Islet of Langerhans (tissue), 1 donor: ENCODE results near the gene ZNF695.
"Not testable (repeated sequence)": the region's sequence is repeated elsewhere in the genome, so short reads cannot be mapped to it uniquely, and the experiment has no call there.

Experiments used
- FAIRE-seq: peaks from one replicate; lab custom pipeline; 2011; peaks lifted over from hg19 to GRCh38; lab: Jason Lieb, UNC

The ZNF695 gene

DNA sequence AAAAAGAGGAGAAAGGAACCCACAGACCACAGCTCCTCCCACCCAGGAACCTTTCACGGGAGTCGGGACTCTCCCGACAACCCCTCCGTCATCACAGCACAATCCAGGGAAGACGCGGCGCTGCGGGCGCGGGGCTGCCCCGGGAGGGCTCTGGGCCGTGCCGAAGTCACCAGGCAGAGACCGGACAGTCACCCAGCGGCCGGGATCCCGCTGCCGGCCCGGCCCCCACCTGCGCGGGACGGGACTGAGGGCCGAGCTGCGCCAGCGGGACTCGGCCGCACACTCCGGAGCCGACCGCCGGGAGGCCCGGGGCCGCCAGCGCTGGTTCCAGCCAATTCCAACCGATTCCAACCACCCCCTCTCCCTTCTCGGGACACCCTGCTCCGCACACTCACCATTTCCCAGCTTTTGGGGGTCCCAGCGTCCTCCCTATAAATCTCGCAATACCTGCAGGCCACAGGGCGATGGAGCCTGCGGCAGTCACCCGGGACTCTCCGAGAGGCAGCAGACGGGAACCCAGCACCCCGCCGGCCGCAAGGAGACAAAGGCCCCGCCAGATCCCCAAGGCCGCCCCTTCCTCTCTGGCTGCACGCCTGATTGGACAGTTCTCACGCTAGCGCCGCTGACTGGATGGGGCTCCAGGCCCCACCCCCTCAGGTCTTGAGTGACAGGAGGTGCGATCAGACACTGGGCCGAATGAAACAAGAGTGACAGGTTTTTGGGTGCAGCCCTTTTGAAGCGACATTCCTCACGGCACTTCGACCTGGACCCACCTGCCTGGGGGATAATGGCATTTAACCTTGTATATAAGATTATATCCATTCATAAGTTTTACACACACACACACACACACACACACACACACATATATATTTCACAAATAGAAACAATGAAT lies at the start of gene ZNF695:
Gene ZNF695, minus strand, starts transcription at position 547 of the 895 bp plus-strand sequence. Its CDS starts 149 bp downstream, at position 398.
- FAIRE-seq, result no peak

DNA sequence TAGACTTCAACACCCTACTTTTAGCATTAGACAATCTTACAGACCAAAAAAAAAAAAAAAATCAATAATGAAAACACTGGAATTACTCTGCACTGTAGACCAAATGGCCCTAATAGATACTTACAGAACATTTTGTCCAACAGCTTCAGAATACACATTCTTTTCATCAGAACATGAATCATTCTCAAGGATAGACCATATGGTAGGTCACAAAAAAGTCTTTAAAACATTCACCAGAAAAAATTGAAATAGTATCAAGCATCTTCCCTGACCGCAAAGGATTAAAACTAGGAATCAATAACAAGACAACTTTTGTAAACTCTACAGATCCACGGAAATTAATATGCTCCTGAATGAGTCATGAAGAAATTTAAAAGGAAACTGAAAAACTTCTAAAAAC lies 48.2 kb upstream of the ZNF695 start:
- FAIRE-seq, result no peak

DNA sequence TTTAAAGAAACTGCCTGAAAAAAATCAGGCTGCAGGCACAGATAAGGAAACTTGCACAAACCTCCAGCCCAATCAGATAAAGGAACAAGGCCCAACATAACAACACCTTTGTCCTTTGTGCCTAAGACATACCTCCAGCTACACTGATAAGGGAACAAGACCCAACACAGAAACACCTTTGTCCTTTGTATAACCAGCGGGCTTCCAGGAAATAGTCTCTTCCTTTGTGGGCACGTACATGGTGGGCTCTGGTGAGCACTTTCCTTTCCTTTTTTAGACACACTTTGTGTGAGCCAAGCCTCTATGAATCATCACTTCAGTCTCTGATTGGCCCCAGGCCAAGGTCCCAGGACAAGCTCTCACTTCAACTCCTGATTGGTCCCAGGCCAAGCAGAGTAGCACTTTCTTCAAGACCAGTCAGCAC lies 47.1 kb upstream of the ZNF695 start:
- no peak for FAIRE-seq

DNA sequence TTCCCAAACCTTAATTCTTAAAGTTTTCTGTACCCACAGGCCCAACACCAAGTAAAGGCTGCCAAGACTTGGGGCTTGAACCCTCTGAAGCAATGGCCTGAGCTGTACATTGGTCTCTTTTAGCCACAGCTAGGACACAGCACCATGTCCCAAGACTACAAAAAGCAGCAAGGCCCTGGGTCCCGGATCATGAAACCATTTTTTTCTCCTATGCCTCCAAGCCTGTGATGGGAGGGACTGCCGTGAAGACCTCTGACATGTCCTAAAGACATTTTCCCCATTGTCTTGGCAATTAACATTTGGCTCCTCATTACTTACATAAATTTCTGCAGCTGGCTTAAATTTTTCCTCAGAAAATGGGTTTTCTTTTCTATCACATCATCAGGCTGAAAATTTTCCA lies 39.8 kb upstream of the ZNF695 start:
- FAIRE-seq, result no peak

DNA sequence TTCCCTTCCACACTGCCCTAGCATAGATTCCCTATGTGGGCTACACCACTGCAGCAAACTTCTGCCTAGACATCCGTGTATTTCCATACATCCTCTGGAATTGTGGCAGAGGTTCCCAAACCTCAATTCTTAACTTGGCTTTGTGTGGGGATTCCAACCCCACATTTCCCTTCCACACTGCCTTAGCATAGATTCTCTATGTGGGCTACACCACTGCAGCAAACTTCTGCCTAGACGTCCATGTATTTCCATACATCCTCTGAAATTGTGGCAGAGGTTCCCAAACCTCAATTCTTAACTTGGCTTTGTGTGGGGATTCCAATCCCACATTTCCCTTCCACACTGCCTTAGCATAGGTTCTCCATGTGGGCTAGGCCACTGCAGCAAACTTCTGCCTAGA lies 39.4 kb upstream of the ZNF695 start:
- no peak for FAIRE-seq

DNA sequence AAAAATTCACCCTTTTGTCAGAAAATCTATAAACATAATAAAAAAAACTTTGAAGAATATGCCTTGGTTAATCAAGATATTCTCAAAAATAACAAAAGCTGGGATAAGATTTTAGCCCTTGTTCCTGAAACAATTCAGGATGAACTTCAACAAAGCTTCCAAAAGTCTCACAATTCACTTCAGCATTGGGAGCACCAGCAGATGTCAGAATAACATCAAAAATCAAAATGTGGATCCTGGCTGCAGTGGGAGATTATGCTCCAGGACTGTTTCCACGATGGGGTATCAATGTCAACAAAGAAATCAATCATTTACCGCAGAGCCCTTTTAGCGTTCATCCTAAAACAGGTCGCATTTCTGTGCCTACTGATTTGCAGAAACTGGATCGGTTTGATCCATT lies 35.5 kb upstream of the ZNF695 start:
- FAIRE-seq, result no peak

DNA sequence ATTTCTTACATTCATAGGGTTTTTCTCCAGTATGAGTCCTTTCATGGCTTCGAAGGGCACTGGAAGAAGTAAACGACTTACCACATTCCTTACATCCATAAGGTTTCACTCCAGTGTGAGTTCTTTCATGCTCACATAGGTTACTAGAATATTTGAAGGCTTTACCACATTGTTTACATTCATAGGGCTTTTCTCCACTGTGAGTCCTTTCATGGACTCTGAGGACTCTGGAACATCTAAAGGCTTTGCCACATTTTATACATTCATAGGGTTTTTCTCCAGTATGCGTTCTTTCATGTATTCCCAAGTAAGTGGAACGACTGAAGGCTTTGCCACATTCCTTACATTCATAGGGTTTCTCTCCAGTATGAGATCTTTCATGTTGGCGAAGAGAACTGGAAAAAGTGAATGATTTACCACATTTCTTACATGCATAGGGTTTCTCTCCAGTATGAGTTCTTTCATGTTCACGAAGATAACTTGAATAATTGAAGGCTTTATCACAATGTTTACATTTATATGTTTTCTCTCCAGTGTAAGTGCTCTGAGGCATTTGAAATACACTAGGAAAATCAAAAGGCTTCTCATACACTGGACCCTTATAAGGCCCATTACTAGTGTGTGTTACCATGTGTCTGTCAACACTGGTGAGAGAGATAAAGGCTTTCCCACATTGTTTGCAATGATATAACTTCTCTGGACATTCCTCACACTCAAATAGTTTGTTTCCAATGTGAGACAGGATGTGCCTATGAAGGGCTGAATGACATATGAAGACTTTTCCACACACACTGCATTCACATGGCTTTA lies 29.9 kb upstream of the ZNF695 start:
- FAIRE-seq, result no peak

DNA sequence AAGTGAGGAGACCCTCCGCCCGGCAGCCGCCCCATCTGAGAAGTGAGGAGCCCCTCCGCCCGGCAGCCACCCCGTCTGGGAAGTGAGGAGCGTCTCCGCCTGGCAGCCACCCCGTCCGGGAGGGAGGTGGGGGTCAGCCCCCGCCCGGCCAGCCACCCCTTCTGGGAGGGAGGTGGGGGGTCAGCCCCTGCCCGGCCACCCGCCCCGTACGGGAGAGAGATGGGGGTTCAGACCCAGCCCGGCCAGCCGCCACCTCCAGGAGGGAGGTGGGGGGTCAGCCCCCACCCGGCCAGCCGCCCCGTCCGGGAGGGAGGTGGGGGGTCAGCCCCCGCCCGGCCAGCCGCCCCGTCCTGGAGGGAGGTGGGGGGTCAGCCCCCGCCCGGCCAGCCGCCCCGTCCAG lies 24.4 kb upstream of the ZNF695 start:
- not testable (repeated sequence) for FAIRE-seq

DNA sequence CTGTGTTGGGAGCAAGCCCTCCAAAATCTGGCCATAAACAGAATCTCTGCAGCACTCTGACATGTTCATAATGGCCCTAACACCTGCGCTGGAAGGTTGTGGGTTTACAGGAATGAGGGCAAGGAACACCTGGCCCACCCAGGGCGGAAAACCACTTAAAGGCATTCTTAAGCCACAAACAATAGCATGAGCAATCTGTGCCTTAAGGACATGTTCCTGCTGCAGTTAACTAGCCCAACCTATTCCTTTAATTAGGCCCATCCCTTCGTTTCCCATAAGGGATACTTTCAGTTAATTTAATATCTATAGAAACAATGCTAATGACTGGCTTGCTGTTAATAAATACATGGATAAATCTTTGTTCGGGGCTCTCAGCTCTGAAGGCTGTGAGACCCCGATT lies 16.8 kb upstream of the ZNF695 start:
- FAIRE-seq, result not testable (repeated sequence)

DNA sequence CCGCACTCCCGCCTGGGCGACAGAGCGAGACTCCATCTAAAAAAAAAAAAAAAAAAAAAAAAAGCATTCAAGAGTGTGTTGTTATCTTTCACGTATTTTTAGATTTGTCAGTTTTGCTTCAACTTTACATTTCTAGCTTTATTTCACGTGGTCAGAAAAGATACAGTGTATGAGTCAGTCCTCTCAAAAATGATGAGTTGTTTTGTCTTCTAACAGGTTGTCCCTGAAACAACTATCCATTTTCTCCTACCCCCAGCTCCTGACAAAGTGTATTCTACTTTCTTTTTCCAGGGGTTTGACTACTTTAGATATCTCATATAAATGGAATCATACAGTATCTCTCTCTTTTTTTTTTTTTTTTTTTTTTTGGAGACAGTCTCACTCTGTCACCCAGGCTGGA lies 5.5 kb upstream of the ZNF695 start:
- no peak for FAIRE-seq

DNA sequence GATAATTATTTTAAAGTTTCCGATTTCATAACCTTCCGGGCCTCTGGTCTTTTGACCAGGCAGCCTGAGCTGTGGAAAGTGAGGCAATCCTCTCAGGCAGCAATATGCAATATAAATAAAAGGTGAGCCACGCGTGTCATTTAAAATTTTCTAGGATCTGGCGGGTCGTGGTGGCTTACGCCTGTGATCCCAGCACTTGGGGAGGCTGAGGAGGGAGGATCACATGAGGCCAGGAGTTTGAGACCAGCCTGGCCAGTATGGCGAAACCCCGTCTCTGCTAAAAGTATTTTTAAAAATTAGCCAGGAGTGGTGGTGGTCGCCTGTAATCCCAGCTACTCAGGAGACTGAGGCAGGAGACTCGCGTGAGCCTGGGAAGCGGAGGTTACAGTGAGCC lies 546 bp upstream of the ZNF695 start:
- FAIRE-seq, result no peak

DNA sequence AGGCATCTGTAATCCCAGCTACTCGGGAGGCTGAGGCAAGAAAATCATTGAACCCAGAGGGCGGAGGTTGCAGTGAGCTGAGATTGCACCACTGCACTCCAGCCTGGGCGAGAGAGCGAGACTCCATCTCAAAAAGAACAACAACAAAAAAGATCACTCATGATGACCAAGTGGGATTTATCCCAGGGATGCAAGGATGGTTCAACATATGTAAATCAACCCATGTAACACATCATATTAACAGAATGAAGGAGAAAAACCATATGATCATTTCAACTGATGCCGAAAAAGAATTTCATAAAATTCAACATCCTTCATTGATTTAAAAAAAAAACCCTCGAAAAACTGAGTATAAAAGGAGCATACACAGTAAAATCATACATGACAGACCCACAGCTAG lies 3.8 kb downstream of the ZNF695 start:
- not testable (repeated sequence) for FAIRE-seq

DNA sequence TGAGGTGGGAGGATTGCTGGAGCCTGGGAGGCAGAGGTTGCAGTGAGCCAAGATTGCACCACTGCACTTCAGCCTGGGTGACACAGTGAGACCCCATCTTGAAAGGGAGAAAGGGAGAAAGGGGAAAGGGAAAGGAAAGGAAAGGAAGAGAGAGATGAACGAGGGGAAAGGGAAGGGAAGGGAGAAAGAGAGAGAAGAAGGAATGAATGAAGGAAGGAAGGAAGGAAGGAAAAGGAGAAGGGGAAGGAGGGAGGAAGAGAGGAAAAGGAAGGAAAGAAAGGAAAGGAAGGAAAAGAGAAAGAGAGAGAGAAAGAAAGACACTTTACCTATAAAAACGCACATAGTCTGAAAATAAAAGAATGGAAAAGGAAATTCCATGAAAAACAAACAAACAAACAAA lies 18.0 kb downstream of the ZNF695 start:
- no peak for FAIRE-seq

DNA sequence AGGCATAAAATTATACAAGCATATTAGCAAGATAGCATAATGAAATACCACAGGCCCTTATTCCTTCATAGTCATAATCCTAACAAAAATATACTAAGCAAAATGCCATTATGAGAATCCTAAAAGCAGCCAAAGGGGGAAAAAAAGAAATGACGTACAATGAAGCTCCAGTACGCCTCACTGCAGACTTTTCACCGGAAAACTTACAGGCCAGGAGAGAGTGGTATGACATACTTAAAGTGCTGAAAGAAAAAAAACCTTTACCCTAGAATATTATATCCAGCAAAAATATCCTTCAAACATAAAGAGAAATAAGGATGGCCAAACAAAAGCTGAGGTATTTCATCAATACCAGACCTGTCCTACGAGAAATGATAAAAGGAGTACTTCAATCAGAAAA lies 19.5 kb downstream of the ZNF695 start:
- FAIRE-seq, result no peak

DNA sequence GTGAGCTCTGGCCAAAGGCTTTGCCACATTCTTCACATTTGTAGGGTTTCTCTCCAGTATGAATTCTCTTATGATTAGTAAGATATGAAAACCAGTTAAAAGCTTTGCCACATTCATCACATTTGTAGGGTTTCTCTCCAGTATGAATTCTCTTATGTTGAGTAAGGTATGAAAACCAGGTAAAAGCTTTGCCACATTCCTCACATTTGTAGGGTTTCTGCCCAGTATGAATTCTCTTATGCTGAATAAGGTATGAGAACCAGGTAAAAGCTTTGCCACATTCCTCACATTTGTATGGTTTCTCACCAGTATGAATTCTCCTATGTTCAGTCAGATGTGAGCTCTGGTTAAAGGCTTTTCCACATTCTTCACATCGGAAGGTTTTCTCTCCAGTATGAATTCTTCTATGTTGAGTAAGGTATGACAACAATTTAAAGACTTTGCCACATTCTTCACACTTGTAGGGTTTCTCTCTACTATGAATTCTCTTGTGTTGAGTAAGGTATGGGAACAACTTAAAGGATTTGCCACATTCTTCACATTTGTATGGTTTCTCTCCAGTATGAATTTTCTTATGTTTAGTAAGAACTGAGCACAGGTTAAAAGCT lies 20.7 kb downstream of the ZNF695 start:
- no peak for FAIRE-seq

DNA sequence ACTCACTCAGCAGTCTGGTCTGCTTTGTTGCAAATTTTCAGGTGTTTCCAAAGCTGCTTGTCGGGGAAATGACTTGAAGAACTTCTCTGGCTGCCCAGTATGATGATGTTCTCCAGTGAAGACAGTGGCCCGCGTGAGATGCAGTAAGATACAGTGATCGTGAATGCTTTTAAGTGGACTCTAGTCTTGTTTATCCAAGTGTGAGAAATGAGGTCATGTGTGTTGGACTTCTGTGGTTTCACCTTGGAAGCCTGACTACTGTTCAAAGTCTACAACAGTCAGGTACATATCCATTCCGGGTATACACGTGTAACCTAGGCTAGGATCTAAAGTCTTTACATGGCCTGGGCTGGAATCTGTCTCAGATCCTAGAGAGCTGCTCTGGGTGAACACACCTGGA lies 29.1 kb downstream of the ZNF695 start:
- no peak for FAIRE-seq

DNA sequence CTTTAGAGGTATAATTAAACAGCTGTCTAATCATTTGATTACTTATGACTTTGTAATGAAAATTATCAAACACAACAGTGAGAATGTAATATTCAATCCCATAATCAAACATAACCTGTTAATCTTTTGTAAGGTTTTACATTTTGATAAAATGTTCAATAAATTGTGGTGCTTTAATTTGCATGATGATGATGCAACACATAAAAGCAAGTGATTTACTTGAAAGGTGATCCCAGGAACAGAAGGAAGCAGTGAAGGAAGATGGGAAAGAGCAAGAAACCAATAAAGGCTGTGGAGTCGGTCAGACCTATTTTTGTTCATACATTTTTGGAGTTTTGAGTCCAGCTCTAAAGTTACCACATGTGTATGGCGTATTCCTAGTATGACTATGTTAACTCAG lies 29.6 kb downstream of the ZNF695 start:
- FAIRE-seq, result no peak

DNA sequence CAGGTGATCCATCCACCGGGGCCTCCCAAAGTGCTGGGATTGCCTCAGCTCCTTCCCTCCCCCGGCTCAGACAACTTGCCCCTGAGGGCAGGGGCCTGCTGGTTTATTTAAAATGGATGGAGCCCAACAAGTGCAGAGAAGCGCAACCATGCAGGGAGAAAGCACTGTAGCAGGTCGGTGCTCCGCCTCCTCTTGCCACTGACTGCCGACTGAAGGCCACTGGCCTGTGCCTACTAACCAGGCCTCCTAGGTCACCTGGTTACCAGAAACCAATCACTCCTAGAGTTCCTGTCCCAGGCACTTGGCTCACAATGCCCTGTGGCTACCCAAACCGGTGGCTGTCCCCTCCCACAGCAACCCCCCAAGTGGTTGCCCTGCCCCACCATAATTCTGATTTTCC lies 35.9 kb downstream of the ZNF695 start:
- FAIRE-seq, result no peak

DNA sequence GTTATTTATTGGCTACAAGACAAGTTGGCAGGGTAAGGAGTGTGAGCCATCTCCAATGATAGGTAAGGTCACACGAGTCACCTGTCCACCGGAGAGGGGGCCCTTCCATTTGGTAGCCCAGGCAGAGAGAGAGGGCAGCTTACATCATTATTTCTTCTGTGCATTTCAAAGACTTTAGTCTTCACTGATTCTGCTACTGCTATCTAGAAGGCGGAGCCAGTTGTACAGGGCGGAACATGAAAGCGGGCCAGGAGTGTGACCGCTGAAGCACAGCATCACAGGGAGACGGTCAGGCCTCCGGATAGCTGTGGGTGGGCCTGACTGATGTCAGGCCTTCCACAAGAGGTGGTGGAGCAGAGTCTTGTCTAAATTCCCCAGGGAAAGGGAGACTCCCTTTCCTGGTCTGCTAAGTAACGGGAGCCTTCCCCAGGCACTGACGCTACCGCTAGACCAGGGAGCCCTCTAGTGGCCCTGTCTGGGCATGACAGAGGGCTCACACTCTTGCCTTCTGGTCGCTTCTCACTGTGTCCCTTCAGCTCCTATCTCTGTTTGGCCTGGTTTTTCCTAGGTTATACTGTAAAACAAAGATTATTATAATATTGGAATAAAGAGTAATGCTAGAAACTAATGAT lies 36.7 kb downstream of the ZNF695 start:
- FAIRE-seq, result no peak

DNA sequence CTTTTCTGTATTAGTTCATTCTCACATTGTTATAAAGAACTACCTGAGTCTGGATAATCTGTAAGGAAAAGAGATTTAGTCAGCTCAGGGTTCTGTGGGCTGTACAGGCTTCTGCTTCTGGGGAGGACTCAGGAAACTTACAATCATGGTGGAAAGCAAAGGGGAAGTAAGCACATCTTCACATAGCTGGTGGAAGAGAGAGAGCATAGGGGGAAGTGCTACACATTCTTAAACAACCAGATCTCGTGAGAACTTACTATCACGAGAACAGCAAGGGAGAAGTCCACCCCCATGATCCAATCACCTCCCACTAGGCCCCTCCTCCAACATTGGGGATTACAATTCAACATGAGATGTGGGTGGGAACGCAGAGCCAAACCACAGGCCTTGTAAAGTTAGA lies 38.2 kb downstream of the ZNF695 start:
- FAIRE-seq, result no peak

DNA sequence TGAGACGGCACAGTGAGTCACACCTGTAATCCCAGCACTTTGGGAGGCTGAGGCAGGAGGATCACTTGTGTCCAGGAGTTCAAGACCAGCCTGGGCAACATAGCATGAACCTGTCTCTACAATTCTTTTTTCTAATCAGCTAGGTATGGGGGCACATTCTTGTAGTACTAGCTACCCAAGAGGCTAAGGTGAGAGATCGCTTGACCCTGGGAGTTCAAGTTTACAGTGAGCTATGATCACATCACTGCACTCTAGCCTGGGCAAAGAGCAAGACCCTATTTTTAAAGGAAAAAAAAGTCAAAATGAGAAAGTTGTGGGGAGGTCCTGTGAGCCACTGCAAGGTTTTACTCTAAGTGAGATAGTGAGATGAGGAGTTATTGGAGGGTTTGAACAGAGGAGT lies 41.4 kb downstream of the ZNF695 start:
- FAIRE-seq, result no peak

DNA sequence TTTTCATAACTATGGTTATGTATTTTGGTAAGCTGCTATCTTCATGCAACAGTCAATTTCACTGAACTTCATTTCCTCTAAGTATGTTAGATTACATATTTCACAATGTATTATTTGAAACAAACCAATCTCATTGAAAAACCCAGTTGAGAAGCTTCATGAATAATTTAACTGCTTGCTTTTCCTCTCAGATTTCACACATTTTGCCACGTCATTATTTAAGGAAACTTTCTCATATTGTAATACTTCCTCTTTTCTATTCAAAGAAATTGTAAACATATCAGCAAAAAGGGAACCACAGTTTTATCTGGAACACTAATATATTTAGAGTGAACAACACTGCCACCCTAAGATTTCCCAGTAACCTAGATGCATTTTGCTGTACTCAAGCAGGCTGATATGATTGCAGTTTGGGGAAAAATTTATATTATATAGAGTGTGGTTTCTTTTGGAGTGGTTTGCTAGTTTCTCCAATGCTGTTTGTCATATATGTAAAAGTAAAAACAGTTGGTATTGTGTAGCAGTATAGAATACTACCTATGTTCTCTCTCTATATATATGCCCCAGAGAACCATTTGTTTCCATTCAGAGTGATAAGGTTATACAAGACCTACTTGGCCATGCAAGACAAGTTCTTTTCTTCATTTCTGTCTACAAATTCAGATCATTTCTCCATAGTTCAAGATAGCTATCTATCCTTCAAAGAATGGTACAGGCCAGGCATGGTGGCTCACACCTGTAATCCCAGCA lies 47.7 kb downstream of the ZNF695 start:
- no peak for FAIRE-seq
